Fibroblast of mammary gland (primary cell): ENCODE data around the gene INKA2.

ENCODE experiments used
- DNase-seq: peaks from one replicate; pipeline ENCODE4 v3.0.0-alpha.2; 2010; ENCODE audit warnings: low read depth
- H3K4me3 ChIP-seq: 2 replicates; pipeline ENCODE4 v1.5.1; 2011; ENCODE audit warnings: low read depth, mild to moderate bottlenecking, low read length, moderate library complexity; ENCODE audit not compliant: control insufficient read depth
- CTCF ChIP-seq: conservative IDR thresholded peaks from 2 replicates; pipeline ENCODE4 v1.5.1; 2011; ENCODE audit warnings: low read depth, low read length, inconsistent platforms; ENCODE audit not compliant: control insufficient read depth, insufficient read depth

The INKA2 gene

GRCh38 chr1:111699268-111699667, 39.9 kb downstream of the INKA2 start:
- TF ChIP-seq CTCF, result no peak
- no peak for DNase-seq
- no peak overlapping the region for H3K4me3 ChIP-seq

- no peak for TF ChIP-seq CTCF
- H3K4me3 ChIP-seq, result no peak overlapping the region
- DNase-seq, result no peak
These were observed 42.9 kb downstream of the INKA2 start for GRCh38 chr1:111696330-111696729.

DNA sequence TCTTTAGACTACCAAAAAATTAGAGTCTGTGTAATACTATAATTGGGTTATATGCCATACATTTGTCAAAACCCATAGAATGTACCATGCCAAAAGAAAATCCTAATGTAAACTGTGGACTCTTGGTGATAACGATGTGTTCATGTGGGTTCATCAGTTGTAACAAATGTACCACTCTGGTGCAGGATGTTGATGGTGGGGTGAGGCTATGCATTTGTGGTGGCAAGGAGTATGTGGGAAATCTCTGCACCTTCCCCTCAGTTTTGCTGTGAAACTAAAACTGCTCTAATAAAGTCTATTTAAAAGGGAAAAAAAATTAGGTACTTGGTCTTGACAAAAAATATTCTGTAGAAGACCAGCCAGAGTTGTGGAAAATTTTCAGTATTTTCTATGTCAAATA, 43.4 kb downstream of the INKA2 start:
- no peak overlapping the region for H3K4me3 ChIP-seq

DNA sequence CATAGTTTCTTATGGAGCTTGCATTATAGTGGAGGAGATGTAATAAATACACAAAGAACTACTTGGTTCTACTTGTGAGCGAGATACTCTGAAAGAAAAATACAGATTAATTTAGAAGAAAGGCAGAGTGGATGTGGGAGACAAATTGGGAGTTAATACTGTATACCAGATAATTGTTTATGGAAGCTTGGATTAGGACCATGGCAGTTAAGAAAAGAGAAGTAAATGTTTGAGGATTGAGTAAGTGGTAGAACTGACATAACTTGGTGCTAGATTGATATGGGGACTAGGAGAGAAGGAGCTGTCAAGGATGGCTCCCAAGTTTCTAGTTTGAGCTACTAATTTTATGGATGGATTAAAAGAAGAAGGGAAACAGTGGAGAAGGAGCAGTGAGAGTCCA, 47.3 kb downstream of the INKA2 start:
- no peak overlapping the region for H3K4me3 ChIP-seq
- no peak for DNase-seq
- TF ChIP-seq CTCF, result no peak

More for the DNA sequence above, 43.4 kb downstream of the INKA2 start:
- no peak for TF ChIP-seq CTCF
- DNase-seq, result no peak

DNA sequence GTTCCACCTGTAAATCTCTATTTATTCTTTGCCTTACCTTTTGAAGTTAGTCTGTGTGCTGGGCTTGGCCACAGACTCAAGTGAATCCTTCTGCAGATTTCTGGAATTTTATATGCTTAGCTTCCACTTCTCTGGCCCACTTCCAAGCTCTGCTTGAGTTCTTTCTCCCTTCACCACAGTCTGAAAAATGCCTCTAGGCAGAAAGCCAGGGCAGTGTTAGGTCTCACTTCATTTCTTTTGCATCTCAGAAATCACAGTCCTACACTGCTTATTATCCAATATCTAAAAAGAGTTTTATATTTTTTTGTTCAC, 48.9 kb downstream of the INKA2 start:
- peak; percentile 84 for DNase-seq
- no peak overlapping the region for H3K4me3 ChIP-seq
- no peak for TF ChIP-seq CTCF
